ENCODE results near the gene CASP6. TPM values are rescaled to one million over a fixed set of nuclear protein-coding genes. Genes with fewer than 3 reads are reported as not detected.
A peak's percentile ranks its signal among the peaks of the same experiment; 100 is the strongest.

The CASP6 gene
- total RNA-seq (2022) (7.9 and 8.1 TPM in 2 replicates), Bru-seq, nascent RNA (percentile 51 among the genes with signal in this experiment), BruChase-seq, experiment 1, labeled RNA remaining after a 6-hour chase (percentile 81 among the genes with signal in this experiment), BruChase-seq, experiment 2, labeled RNA remaining after a 2-hour chase (percentile 66 among the genes with signal in this experiment)
- long read RNA-seq, transcript CASP6-201 (7 exons, 1,548 nt), result major isoform, 21 of 26 reads
- long read RNA-seq, partial matches to known transcripts, result 0 of 26 reads
- long read RNA-seq, other reads (novel, unspliced or antisense), result 5 of 26 reads

- Mint-ChIP-seq H3K4me1 (ENCODE audit: insufficient read depth, unreplicated experiment) (peaks cover 28% of the 10 kb centered on the region), H3K9me3 (ENCODE audit: unreplicated experiment) (no peaks in the 10 kb centered on the region), H3K27me3 (ENCODE audit: insufficient read depth, unreplicated experiment) (no peaks in the 10 kb centered on the region), H3K36me3 (ENCODE audit: insufficient read depth, unreplicated experiment) (peaks cover 32% of the 10 kb centered on the region), H3K4me3 (ENCODE audit: unreplicated experiment) (peak within 1 kb of the TSS; percentile 94), H3K27ac (ENCODE audit: low read depth, unreplicated experiment) (peak within 1 kb of the TSS; percentile 95)
- ChIA-PET CTCF (interaction anchor here (0.6 to 3.2 kb wide), 16 partner anchors 21 to 1705 kb away, joined by 3 to 19 read pairs (median 4); partner anchors contain the start of gene PLA2G12A), POLR2A (interaction anchor here (0.6 to 3.9 kb wide), 19 partner anchors 9 to 408 kb away, joined by 3 to 39 read pairs (median 4); partner anchors contain the start of genes GAR1, MCUB, PLA2G12A and SEC24B)
- no TSS peak for BruUV-seq (replicated peaks)
- TF ChIP-seq, protein P1, sequence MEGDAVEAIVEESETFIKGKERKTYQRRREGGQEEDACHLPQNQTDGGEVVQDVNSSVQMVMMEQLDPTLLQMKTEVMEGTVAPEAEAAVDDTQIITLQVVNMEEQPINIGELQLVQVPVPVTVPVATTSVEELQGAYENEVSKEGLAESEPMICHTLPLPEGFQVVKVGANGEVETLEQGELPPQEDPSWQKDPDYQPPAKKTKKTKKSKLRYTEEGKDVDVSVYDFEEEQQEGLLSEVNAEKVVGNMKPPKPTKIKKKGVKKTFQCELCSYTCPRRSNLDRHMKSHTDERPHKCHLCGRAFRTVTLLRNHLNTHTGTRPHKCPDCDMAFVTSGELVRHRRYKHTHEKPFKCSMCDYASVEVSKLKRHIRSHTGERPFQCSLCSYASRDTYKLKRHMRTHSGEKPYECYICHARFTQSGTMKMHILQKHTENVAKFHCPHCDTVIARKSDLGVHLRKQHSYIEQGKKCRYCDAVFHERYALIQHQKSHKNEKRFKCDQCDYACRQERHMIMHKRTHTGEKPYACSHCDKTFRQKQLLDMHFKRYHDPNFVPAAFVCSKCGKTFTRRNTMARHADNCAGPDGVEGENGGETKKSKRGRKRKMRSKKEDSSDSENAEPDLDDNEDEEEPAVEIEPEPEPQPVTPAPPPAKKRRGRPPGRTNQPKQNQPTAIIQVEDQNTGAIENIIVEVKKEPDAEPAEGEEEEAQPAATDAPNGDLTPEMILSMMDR (IDR thresholded peaks at IDR 0.05; ENCODE audit: unreplicated experiment), result peak; percentile 60
- intact Hi-C loops (cut with micrococcal nuclease), result loop anchor here (1.0 to 2.0 kb wide), 7 partner anchors 26 to 276 kb away; partner anchors contain the start of gene SEC24B
- DNase-seq (ENCODE audit: unreplicated experiment), result peak; percentile 79
These were observed at the start of gene CASP6 for GRCh38 chr4:109702950-109703663. Gene CASP6 (minus strand): TSS chr4:109703445. CDS start chr4:109703395, 50 bp downstream.

GRCh38 chr4:109752525-109752924, 49.3 kb upstream of the CASP6 start:
- BruUV-seq (replicated peaks), result no TSS peak
- CTCF ChIA-PET, result no interaction called here
- no peaks in the 10 kb centered on the region for H3K4me1 Mint-ChIP-seq (ENCODE audit: insufficient read depth, unreplicated experiment)

DNA sequence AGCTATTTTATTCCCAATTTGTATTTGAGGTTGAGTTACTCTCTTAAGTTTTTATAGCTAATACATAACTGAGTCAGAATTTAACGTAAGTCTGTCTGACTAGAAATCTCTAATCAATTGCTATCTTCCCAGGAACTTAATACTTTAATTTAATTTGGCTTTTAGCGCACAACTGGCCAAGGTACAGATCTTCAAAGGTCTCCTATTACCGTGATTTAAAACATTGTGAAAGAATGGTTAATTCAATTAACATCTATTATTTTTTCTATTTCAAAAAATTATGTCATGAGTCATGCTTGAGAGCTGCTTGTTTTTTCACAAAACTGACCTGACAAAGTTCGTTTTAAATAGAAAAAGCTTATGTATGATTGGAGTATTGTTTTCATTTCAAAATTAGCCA, 48.6 kb upstream of the CASP6 start:
- no peaks in the 10 kb centered on the region for H3K27me3 Mint-ChIP-seq (ENCODE audit: insufficient read depth, unreplicated experiment)
- ChIA-PET POLR2A (no interaction called here), CTCF (interaction anchor here (1.1 to 1.5 kb wide), 2 partner anchors 319 to 330 kb away, joined by 3 read pairs; partner anchors contain the start of gene SEC24B)
- H3K9me3 Mint-ChIP-seq (ENCODE audit: unreplicated experiment), result no peaks in the 10 kb centered on the region
- BruUV-seq (replicated peaks), result no TSS peak
- H3K4me3 Mint-ChIP-seq (ENCODE audit: unreplicated experiment), result no peak overlapping the region
- H3K4me1 Mint-ChIP-seq (ENCODE audit: insufficient read depth, unreplicated experiment), result no peaks in the 10 kb centered on the region
- no peak overlapping the region for H3K27ac Mint-ChIP-seq (ENCODE audit: low read depth, unreplicated experiment)
- no peak for DNase-seq (ENCODE audit: unreplicated experiment)
- TF ChIP-seq, protein P1 (IDR thresholded peaks at IDR 0.05; ENCODE audit: unreplicated experiment), result no peak
- H3K36me3 Mint-ChIP-seq (ENCODE audit: insufficient read depth, unreplicated experiment), result no peaks in the 10 kb centered on the region
- intact Hi-C loops (cut with micrococcal nuclease), result no loop called here

More at GRCh38 chr4:109752525-109752924, 49.3 kb upstream of the CASP6 start:
- DNase-seq (ENCODE audit: unreplicated experiment), result no peak
- Mint-ChIP-seq H3K27ac (ENCODE audit: low read depth, unreplicated experiment) (no peak overlapping the region), H3K4me3 (ENCODE audit: unreplicated experiment) (no peak overlapping the region), H3K27me3 (ENCODE audit: insufficient read depth, unreplicated experiment) (no peaks in the 10 kb centered on the region), H3K9me3 (ENCODE audit: unreplicated experiment) (no peaks in the 10 kb centered on the region), H3K36me3 (ENCODE audit: insufficient read depth, unreplicated experiment) (no peaks in the 10 kb centered on the region)
- TF ChIP-seq, protein P1 (IDR thresholded peaks at IDR 0.05; ENCODE audit: unreplicated experiment), result no peak
- POLR2A ChIA-PET, result no interaction called here
- intact Hi-C loops (cut with micrococcal nuclease), result no loop called here

DNA sequence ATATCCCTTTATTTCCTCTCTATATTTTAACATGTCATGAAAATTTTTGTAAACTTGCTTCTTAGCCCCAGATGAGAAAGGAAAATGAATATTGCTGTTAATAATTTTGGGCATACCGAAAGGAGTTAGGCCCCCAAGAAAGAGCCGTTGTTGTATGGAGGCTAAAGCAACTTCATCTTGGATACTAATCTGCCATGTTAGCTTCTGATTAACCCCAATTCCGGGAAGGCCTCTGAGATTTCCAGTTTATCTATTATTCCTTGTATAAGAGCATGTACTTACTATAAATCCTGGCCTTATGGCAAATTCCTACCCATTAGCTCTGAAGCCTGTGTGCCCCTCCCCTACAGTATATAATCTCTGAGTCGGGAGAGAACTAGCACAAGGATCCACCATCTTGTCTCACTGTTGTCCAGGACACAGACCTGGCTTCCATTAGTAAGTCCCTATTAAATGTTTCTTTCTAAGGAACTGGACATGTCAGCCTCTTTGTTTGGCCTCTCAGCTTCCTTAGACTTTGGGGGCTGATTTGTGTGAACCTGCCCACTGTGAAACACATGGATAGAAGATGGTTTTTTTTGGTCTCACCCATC, 47.5 kb upstream of the CASP6 start:
- Mint-ChIP-seq H3K4me1 (ENCODE audit: insufficient read depth, unreplicated experiment) (no peaks in the 10 kb centered on the region), H3K36me3 (ENCODE audit: insufficient read depth, unreplicated experiment) (no peaks in the 10 kb centered on the region), H3K27me3 (ENCODE audit: insufficient read depth, unreplicated experiment) (no peaks in the 10 kb centered on the region), H3K4me3 (ENCODE audit: unreplicated experiment) (no peak overlapping the region), H3K27ac (ENCODE audit: low read depth, unreplicated experiment) (no peak overlapping the region), H3K9me3 (ENCODE audit: unreplicated experiment) (no peaks in the 10 kb centered on the region)
- TF ChIP-seq, protein P1 (IDR thresholded peaks at IDR 0.05; ENCODE audit: unreplicated experiment), result no peak
- ChIA-PET POLR2A (no interaction called here), CTCF (interaction anchor here (1.5 kb wide), 1 partner anchor 329 kb away, joined by 3 read pairs; no protein-coding TSS in a partner anchor)
- BruUV-seq (replicated peaks), result no TSS peak
- no peak for DNase-seq (ENCODE audit: unreplicated experiment)
- intact Hi-C loops (cut with micrococcal nuclease), result no loop called here
